ENCODE measurements around the gene USP6.
"Not testable (repeated sequence)": the region's sequence is repeated elsewhere in the genome, so short reads cannot be mapped to it uniquely, and the experiment has no call there.

DNA sequence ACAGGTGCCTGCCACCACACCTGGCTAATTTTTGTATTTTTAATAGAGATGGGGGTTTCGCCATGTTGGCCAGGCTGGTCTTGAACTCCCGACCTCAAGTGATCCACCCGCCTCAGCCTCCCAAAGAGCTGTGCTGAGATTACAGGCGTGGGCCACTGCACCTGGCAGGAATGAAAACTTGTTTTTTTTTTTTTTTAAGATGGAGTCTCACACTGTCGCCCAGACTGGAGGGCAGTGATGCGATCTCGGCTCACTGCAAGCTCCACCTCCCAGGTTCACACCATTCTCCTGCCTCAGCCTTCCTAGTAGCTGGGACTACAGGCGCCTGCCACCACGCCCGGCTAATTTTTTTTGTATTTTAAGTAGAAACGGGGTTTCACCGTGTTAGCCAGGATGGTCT lies 106.1 kb downstream of the USP6 start:
- not testable (repeated sequence) for TF ChIP-seq CTCF (IDR thresholded peaks at IDR 0.05; ENCODE audit: poor library complexity); EZH2 (IDR thresholded peaks at IDR 0.05; ENCODE audit: borderline replicate concordance)

All from hepatocyte (in vitro differentiated cells).